DOHH2 (cell line): ENCODE data around the gene YIPF4.

ENCODE experiments used
- EZH2phosphoT487 ChIP-seq: fragments of 200-600 bp; sonication (generic); IDR thresholded peaks from 2 replicates; pipeline ENCODE4 v1.6.1; 2017; ENCODE audit warnings: borderline replicate concordance, mild to moderate bottlenecking, antibody characterized with exemption, low read length, moderate library complexity, mixed read lengths
- TF ChIP-seq, protein P1 (sequence below): fragments of 200-600 bp; sonication (generic); IDR thresholded peaks from one replicate; pipeline ENCODE4 v1.5.1; 2014; ENCODE audit warnings: antibody characterized with exemption, mild to moderate bottlenecking, low read depth, low read length; ENCODE audit not compliant: poor library complexity, severe bottlenecking

DNA sequence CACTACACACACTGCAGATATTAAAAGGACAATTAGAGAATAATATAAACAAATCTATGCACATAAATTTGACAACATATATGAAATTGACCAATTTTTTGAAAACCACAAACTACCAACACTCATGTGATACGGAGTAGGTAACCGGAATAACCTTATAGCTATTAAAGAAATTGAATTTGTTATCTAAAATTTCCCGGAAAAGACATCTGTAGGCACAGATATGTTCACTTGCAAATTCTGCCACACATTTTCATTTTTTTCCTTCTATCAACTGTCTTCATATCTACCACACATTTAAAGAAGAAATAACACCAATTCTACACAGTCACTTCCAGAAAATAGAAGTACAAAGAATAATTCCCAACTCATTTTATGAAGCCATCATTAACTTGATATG is 35.4 kb upstream of the YIPF4 start:
- TF ChIP-seq, protein P1, sequence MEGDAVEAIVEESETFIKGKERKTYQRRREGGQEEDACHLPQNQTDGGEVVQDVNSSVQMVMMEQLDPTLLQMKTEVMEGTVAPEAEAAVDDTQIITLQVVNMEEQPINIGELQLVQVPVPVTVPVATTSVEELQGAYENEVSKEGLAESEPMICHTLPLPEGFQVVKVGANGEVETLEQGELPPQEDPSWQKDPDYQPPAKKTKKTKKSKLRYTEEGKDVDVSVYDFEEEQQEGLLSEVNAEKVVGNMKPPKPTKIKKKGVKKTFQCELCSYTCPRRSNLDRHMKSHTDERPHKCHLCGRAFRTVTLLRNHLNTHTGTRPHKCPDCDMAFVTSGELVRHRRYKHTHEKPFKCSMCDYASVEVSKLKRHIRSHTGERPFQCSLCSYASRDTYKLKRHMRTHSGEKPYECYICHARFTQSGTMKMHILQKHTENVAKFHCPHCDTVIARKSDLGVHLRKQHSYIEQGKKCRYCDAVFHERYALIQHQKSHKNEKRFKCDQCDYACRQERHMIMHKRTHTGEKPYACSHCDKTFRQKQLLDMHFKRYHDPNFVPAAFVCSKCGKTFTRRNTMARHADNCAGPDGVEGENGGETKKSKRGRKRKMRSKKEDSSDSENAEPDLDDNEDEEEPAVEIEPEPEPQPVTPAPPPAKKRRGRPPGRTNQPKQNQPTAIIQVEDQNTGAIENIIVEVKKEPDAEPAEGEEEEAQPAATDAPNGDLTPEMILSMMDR: no peak
- TF ChIP-seq EZH2phosphoT487: no peak
